WTC11 (cell line): ENCODE data around the gene FGF3.

Source experiments
- TF ChIP-seq, protein P1 (sequence below): fragments of 250-450 bp; sonication (Bioruptor Pico); IDR thresholded peaks from 2 replicates; pipeline ENCODE4 v1.9.0; 2021; ENCODE audit warnings: mild to moderate bottlenecking
- TF ChIP-seq, protein P2 (sequence below): sonication (generic); formaldehyde crosslinking; IDR thresholded peaks from 2 replicates; pipeline ENCODE4 v1.8.1; 2023; ENCODE audit warnings: mild to moderate bottlenecking, moderate library complexity, missing genetic modification reagents

GRCh38 chr11:69778373-69778772, 40.8 kb downstream of the FGF3 start:
- TF ChIP-seq, protein P1, sequence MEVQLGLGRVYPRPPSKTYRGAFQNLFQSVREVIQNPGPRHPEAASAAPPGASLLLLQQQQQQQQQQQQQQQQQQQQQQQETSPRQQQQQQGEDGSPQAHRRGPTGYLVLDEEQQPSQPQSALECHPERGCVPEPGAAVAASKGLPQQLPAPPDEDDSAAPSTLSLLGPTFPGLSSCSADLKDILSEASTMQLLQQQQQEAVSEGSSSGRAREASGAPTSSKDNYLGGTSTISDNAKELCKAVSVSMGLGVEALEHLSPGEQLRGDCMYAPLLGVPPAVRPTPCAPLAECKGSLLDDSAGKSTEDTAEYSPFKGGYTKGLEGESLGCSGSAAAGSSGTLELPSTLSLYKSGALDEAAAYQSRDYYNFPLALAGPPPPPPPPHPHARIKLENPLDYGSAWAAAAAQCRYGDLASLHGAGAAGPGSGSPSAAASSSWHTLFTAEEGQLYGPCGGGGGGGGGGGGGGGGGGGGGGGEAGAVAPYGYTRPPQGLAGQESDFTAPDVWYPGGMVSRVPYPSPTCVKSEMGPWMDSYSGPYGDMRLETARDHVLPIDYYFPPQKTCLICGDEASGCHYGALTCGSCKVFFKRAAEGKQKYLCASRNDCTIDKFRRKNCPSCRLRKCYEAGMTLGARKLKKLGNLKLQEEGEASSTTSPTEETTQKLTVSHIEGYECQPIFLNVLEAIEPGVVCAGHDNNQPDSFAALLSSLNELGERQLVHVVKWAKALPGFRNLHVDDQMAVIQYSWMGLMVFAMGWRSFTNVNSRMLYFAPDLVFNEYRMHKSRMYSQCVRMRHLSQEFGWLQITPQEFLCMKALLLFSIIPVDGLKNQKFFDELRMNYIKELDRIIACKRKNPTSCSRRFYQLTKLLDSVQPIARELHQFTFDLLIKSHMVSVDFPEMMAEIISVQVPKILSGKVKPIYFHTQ, result no peak
- TF ChIP-seq, protein P2, sequence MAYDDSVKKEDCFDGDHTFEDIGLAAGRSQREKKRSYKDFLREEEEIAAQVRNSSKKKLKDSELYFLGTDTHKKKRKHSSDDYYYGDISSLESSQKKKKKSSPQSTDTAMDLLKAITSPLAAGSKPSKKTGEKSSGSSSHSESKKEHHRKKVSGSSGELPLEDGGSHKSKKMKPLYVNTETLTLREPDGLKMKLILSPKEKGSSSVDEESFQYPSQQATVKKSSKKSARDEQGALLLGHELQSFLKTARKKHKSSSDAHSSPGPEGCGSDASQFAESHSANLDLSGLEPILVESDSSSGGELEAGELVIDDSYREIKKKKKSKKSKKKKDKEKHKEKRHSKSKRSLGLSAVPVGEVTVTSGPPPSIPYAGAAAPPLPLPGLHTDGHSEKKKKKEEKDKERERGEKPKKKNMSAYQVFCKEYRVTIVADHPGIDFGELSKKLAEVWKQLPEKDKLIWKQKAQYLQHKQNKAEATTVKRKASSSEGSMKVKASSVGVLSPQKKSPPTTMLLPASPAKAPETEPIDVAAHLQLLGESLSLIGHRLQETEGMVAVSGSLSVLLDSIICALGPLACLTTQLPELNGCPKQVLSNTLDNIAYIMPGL (CRISPR knock-in tag), result no peak
